SKM-1 treated with dmso at 0.1 percent for 144 hours (cell line): ENCODE measurements around the gene CENPP.

Experiments used
- DNase-seq: peaks from one replicate; lab custom pipeline; 2025; ENCODE audit not compliant: unreplicated experiment; lab: John Stamatoyannopoulos, UW

Gene CENPP

DNA sequence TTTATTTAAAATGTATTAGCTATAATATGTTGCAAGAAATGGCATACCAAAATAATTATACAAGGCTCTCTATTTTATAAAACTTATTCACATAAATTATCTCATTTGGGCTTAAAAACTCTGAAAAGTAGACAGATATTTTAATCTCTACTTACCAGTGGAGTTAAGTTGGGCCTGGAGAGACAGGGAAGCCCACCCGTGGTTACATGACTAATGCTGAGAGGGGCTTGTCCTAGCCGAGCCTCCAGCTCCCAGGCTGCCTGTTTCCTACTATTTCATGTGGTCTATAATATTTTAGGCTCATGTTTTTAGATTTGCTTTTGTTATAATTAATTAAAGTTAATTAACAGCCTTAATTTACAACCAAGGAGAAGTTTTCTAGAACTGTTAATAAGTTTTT, 177.4 kb downstream of the CENPP start:
- DNase-seq: no peak

DNA sequence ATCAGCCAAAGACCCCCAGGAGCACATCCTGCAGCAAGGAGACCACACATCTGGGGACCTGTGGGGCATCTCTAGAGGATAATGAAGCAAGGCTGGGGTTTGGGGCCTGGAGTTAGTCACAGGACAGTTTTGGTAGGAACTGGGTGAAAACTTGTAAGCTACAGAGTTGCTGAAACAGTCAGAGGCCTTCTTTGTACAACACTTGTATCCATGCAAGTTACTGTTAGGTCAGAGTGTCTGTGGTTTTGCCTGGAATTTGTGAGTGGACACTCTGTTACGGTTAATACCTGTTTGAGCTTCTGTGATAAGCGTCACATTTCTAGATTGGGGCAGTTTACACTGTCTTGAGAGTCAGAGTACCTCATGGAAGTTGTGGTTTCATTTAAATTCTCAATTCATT, 179.1 kb downstream of the CENPP start:
- no peak for DNase-seq

- no peak for DNase-seq
Measured at GRCh38 chr9:92506184-92506857, 180.6 kb downstream of the CENPP start.

- DNase-seq: no peak
Measured at GRCh38 chr9:92507005-92507404, 181.3 kb downstream of the CENPP start.

- no peak for DNase-seq
Measured at GRCh38 chr9:92507496-92507895, 181.7 kb downstream of the CENPP start.

GRCh38 chr9:92508018-92508820, 182.5 kb downstream of the CENPP start:
- no peak for DNase-seq

- no peak for DNase-seq
Measured at GRCh38 chr9:92509050-92509449, 183.3 kb downstream of the CENPP start.

DNA sequence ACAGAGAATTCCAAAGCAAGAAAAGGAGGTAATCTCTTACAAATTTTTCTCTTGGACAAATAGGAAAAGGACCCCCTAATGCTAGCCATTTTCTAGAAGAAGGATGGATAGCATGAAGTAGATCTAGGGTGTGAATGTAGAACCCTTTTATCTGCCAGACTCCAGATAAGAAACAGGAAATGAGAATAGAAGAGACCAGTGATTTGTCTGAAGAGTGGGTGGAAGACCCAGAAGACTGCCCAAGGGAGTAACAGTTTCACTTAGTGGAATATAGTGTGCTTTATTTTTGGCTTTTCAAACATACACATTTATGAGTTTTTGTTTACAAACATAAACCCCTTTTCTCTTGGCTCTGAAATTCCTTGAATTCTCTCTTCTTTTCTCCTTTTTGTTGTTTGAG, 185.0 kb downstream of the CENPP start:
- DNase-seq: no peak

GRCh38 chr9:92512622-92513021, 186.9 kb downstream of the CENPP start:
- no peak for DNase-seq

DNA sequence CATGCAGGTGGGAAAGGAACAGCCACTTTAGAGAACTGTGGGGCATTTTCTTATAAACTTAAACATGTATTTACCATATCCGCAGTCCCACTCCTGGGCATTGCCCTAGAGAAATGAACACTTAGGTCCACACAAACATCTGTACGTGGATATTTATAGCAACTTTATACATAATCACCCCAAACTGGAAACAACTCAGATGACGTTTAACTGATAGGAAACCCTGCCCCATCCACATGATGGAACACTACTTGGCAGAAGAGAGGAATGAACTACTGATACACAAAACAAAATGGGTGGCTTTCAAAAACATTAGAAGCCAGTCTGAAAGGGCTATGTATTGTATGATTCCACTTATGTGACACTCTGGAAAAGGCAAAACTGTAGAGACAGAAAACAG, 187.6 kb downstream of the CENPP start:
- no peak for DNase-seq

GRCh38 chr9:92514635-92515034, 188.9 kb downstream of the CENPP start:
- DNase-seq: no peak

- DNase-seq: no peak
Measured at GRCh38 chr9:92516521-92516920, 190.8 kb downstream of the CENPP start.

GRCh38 chr9:92517046-92517445, 191.3 kb downstream of the CENPP start:
- DNase-seq: no peak

DNA sequence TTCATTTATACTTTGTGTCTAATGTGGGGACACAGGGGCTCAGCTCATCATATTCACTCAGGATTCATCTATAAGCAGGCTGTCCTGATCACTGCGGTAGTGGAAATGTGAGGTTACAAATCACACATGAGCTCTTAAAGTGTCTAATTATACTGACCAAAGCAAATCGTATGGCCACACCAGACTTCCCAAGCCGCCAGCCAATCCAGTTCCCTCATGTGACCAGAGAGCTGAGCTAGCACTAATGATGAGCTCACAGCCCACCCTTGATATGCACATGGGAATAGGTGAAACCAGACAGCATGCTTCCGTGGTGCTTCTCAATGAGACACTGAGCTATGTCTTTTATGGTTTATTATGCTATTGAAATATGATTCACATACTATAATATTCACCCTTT, 192.4 kb downstream of the CENPP start:
- DNase-seq: no peak

- DNase-seq: no peak
Measured at GRCh38 chr9:92520837-92521236, 195.1 kb downstream of the CENPP start.

DNA sequence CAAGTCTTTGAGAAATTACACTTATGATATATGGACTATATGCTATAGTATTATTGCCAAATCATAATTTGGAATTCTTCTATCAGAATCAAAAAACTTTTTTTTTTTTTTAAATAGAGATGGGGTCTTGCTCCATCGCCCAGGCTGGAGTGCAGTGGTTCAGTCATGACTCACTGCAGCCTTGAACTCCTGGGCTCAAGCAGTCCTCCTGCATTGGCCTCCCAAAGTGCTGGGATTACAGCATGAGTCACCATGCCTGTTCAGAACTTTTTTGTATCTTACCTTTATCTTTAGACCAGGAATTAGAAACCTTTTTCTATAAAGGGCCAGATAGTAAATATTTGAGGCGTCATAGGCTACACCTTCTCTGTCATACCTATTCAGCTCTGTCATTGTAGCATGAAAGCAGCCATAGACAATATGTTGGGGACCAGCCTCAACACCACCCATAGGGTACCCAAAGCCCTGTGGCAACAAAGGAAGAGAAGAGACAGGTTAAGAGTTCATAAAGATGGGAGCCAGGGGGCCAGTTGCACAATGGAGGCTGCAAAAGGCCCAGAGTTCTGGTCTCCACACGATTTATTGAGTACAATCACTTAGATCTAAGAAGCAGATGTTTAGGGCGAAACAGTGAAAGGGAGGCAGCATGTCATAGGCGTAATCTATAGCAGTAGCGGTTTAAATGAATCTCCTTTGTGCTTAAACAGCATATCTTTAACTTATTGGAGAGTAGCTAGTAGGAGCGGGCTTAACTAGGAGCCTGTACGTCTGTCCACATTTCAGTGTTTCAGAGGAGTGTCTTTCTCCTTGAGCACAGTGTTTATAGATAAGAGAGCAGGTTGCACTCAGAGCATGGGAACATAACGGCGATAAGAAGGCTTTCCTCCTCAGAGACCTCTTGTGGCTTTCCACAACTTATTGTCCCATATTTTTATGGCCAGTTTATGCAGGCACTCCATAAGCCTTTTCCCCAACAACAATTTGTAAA, 197.5 kb downstream of the CENPP start:
- no peak for DNase-seq

DNA sequence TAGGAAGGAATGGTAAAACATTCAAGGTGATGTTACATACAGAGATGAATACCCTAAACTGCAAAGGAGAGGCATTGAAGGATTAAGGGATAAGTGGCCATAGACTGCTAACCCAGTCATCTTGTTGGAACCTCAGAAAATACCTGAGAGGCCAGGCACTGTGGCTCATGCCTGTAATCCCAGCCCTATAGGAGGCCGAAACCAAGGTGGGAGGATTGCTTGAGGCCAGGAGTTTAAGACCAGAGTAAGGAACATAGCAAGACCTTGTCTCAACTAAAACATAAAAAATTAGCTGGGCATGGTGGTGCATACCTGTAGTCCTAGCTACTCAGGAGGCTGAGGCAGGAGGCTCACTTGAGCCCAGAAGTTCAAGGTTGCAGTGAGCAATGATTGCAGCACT, 199.1 kb downstream of the CENPP start:
- DNase-seq: no peak

- no peak for DNase-seq
Measured at GRCh38 chr9:92525306-92525705, 199.6 kb downstream of the CENPP start.

DNA sequence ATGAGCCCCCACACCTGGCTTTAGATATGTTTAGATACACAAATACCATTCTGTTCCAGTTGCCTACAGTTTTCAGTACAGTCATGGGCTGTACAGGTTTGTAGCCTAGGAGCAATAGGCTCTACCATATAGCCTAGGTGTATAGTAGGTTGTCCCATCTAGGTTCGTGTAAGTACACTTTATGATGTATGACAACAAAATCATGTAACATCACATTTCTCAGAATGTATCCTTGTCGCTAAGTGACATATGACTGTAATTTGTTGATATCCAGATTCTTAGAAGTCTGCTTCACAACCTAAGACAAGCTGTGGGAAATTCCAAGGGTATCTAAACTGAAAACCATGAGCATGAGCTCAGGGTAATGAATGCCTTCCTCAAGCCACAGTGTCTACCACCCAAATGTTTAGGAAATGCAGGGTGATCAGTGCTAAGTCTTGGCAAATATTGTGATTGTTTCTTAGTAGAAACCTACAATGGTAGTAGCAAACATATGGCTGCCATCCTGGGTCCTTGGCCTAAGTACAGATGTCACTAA, 201.6 kb downstream of the CENPP start:
- no peak for DNase-seq

- no peak for DNase-seq
Measured at GRCh38 chr9:92527832-92528521, 202.2 kb downstream of the CENPP start.

- DNase-seq: no peak
Measured at GRCh38 chr9:92528522-92528849, 202.7 kb downstream of the CENPP start.
